ENCODE data around the gene PRAF2. TPM values are rescaled to one million over a fixed set of nuclear protein-coding genes. Genes with fewer than 3 reads are reported as not detected.

PRAF2 gene
- total RNA-seq, 4 donors from 2014 or later: 9.6 to 20.9 (median 17.2) TPM

DNA sequence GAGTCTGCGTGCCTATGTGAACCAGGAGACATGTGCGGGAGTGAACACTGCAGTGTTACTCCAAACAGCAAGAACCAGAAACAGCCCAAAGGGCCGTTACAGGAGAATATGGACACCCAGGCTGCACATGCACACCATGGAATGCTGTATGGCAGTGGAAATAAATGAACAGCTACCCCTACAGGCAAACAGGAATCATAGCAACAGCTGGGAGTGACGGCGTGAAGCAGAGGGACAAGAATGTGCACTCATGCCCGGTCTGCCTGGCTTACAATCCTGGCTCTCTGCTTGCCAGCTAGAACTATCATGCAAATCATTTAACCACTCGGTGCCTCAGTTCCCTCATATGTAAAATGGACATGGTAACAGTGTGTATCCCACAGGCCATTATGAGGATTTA is 33.1 kb upstream of the PRAF2 start:
- TF ChIP-seq POLR2AphosphoS5 (IDR thresholded peaks at IDR 0.05) (no peak), POLR2A (IDR thresholded peaks at IDR 0.05) (no peak), EP300 (IDR thresholded peaks at IDR 0.05) (no peak)
- TF ChIP-seq, protein P1, sequence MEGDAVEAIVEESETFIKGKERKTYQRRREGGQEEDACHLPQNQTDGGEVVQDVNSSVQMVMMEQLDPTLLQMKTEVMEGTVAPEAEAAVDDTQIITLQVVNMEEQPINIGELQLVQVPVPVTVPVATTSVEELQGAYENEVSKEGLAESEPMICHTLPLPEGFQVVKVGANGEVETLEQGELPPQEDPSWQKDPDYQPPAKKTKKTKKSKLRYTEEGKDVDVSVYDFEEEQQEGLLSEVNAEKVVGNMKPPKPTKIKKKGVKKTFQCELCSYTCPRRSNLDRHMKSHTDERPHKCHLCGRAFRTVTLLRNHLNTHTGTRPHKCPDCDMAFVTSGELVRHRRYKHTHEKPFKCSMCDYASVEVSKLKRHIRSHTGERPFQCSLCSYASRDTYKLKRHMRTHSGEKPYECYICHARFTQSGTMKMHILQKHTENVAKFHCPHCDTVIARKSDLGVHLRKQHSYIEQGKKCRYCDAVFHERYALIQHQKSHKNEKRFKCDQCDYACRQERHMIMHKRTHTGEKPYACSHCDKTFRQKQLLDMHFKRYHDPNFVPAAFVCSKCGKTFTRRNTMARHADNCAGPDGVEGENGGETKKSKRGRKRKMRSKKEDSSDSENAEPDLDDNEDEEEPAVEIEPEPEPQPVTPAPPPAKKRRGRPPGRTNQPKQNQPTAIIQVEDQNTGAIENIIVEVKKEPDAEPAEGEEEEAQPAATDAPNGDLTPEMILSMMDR (IDR thresholded peaks at IDR 0.05): peak in 3 of 4 experiments; percentile 36 to 50 (median 37)
- Histone ChIP-seq H3K9me3 (no peaks in the 10 kb centered on the region), H3K4me3 (no peak overlapping the region), H3K36me3 (peaks cover 0 to 17% of the 10 kb centered on the region in 2 donors), H3K4me1 (no peaks in the 10 kb centered on the region), H3K27ac (no peak overlapping the region), H3K27me3 (no peaks in the 10 kb centered on the region)
- 7 to 20% methylated on average over 2 to 3 of the region's 7 CpGs for WGBS, 2 donors (ENCODE audit: low coverage in 1 of 2)
- ATAC-seq: peak; percentile 51

- H3K36me3 ChIP-seq: peaks cover 0 to 13% of the 10 kb centered on the region in 2 donors
- H3K9me3 ChIP-seq: no peaks in the 10 kb centered on the region
- no peak overlapping the region for H3K4me3 ChIP-seq
- WGBS, 2 donors (ENCODE audit: low coverage in 1 of 2): 100% methylated on average over 1 of the region's 4 CpGs; no CpG with 5 or more reads in 1 of the 2 donors
- no peak for ATAC-seq
- TF ChIP-seq EP300 (IDR thresholded peaks at IDR 0.05) (no peak), POLR2A (IDR thresholded peaks at IDR 0.05) (no peak), POLR2AphosphoS5 (IDR thresholded peaks at IDR 0.05) (no peak)
- TF ChIP-seq, protein P1 (IDR thresholded peaks at IDR 0.05): no peak
- no peak overlapping the region for H3K27ac ChIP-seq
- H3K4me1 ChIP-seq: no peaks in the 10 kb centered on the region
- H3K27me3 ChIP-seq: no peaks in the 10 kb centered on the region
Measured at GRCh38 chrX:49106296-49106695, 32.5 kb upstream of the PRAF2 start.

- Histone ChIP-seq H3K9me3 (no peaks in the 10 kb centered on the region), H3K27me3 (no peaks in the 10 kb centered on the region), H3K4me1 (peaks cover 0 to 4% (median 0%) of the 10 kb centered on the region in 3 donors), H3K36me3 (no peaks in the 10 kb centered on the region), H3K4me3 (no peak overlapping the region), H3K27ac (no peak overlapping the region)
- no peak for ATAC-seq
- WGBS, 2 donors (ENCODE audit: low coverage in 1 of 2): 33 to 80% methylated on average over 1 of the region's 3 CpGs
- no peak for TF ChIP-seq EP300 (IDR thresholded peaks at IDR 0.05)
- TF ChIP-seq POLR2AphosphoS5 (IDR thresholded peaks at IDR 0.05): no peak
- TF ChIP-seq POLR2A (IDR thresholded peaks at IDR 0.05): no peak
- TF ChIP-seq, protein P1 (IDR thresholded peaks at IDR 0.05): no peak
Measured at GRCh38 chrX:49103637-49104036, 29.8 kb upstream of the PRAF2 start.

DNA sequence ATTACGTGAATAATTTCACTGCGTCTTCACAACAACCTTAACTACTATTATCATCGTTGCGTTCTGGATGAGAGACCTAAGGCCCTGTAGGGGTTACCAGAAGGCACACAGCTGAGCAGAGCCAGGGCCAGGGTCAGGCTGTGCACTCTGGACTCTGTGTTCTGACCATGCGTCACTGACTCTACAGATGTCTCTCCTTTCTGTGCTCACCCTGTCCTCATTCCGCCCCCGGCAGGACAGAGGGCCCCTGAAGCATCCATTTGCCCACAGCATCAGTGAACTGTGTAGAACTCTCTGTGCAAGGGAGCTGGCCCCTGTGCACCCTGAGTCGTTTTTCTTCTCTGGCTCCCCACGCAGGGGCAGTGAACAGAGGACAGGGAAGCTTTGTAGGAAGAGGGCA is 28.4 kb upstream of the PRAF2 start:
- no peak for TF ChIP-seq EP300 (IDR thresholded peaks at IDR 0.05)
- TF ChIP-seq, protein P1 (IDR thresholded peaks at IDR 0.05): no peak
- TF ChIP-seq POLR2AphosphoS5 (IDR thresholded peaks at IDR 0.05): no peak
- no peak for TF ChIP-seq POLR2A (IDR thresholded peaks at IDR 0.05)

GRCh38 chrX:49101629-49101984 is 27.8 kb upstream of the PRAF2 start:
- H3K4me3 ChIP-seq: peak overlapping the region; percentile 38 to 59
- ATAC-seq: no peak
- H3K27me3 ChIP-seq: no peaks in the 10 kb centered on the region
- H3K27ac ChIP-seq: peak overlapping the region in 3 of 4 donors; percentile 77 to 85 (median 83)
- no CpG with 5 or more reads among the region's 9 CpGs for WGBS, 2 donors (ENCODE audit: low coverage in 1 of 2)
- H3K36me3 ChIP-seq: no peaks in the 10 kb centered on the region
- TF ChIP-seq POLR2A (IDR thresholded peaks at IDR 0.05) (no peak), EP300 (IDR thresholded peaks at IDR 0.05) (no peak), POLR2AphosphoS5 (IDR thresholded peaks at IDR 0.05) (no peak)
- TF ChIP-seq, protein P1 (IDR thresholded peaks at IDR 0.05): no peak
- H3K9me3 ChIP-seq: no peaks in the 10 kb centered on the region
- H3K4me1 ChIP-seq: peaks cover 0 to 4% (median 0%) of the 10 kb centered on the region in 3 donors

More for the DNA sequence above, 28.4 kb upstream of the PRAF2 start:
- Histone ChIP-seq H3K27me3 (no peaks in the 10 kb centered on the region), H3K4me3 (no peak overlapping the region), H3K4me1 (peaks cover 0 to 4% (median 0%) of the 10 kb centered on the region in 3 donors), H3K9me3 (no peaks in the 10 kb centered on the region), H3K36me3 (no peaks in the 10 kb centered on the region), H3K27ac (no peak overlapping the region)
- WGBS, 2 donors (ENCODE audit: low coverage in 1 of 2): 63 to 75% methylated on average over 2 to 4 of the region's 9 CpGs
- no peak for ATAC-seq
